NCI-H1694 (cell line): ENCODE data around the gene TGOLN2.
"Not testable (repeated sequence)": the region's sequence is repeated elsewhere in the genome, so short reads cannot be mapped to it uniquely, and the experiment has no call there.

Experiments used
- DNase-seq: peaks from one replicate; lab custom pipeline; 2025; lab: John Stamatoyannopoulos, UW

TGOLN2 gene

GRCh38 chr2:85327822-85328617, at the start of gene TGOLN2:
TGOLN2 (minus strand) TSS chr2:85327989; CDS start chr2:85327962, 27 bp downstream.
- DNase-seq = peak; percentile 89

GRCh38 chr2:85377083-85377482, 49.3 kb upstream of the TGOLN2 start:
- DNase-seq = no peak

- no peak for DNase-seq
These were observed 48.7 kb upstream of the TGOLN2 start for GRCh38 chr2:85376291-85377065.

GRCh38 chr2:85371045-85371444, 43.3 kb upstream of the TGOLN2 start:
- DNase-seq = no peak

- DNase-seq = no peak
These were observed 41.7 kb upstream of the TGOLN2 start for GRCh38 chr2:85369500-85369899.

GRCh38 chr2:85368921-85369320, 41.1 kb upstream of the TGOLN2 start:
- no peak for DNase-seq

- DNase-seq = no peak
These were observed 39.4 kb upstream of the TGOLN2 start for GRCh38 chr2:85367180-85367579.

GRCh38 chr2:85362653-85363387, 35.0 kb upstream of the TGOLN2 start:
- DNase-seq = not testable (repeated sequence)

- no peak for DNase-seq
These were observed 29.9 kb upstream of the TGOLN2 start for GRCh38 chr2:85357736-85358135.

GRCh38 chr2:85356186-85356585, 28.4 kb upstream of the TGOLN2 start:
- DNase-seq = no peak

- no peak for DNase-seq
These were observed 27.7 kb upstream of the TGOLN2 start for GRCh38 chr2:85355521-85355920.

GRCh38 chr2:85355073-85355410, 27.3 kb upstream of the TGOLN2 start:
- DNase-seq = no peak

- DNase-seq = peak; percentile 99
These were observed 26.7 kb upstream of the TGOLN2 start, which contains the start of the genes ELMOD3 and RETSAT for GRCh38 chr2:85354286-85355072. ELMOD3 (plus strand) TSS chr2:85354769; CDS start chr2:85357199, 2,430 bp downstream. RETSAT (minus strand) TSS chr2:85354528; CDS start chr2:85354507, 21 bp downstream.

- no peak for DNase-seq
These were observed 26.1 kb upstream of the TGOLN2 start for GRCh38 chr2:85353876-85354285.

GRCh38 chr2:85347599-85347998, 19.8 kb upstream of the TGOLN2 start:
- no peak for DNase-seq

GRCh38 chr2:85344356-85344954, 16.7 kb upstream of the TGOLN2 start:
- no peak for DNase-seq

GRCh38 chr2:85343207-85343895, 15.6 kb upstream of the TGOLN2 start:
- DNase-seq = not testable (repeated sequence)

GRCh38 chr2:85342156-85342555, 14.4 kb upstream of the TGOLN2 start:
- DNase-seq = no peak

- DNase-seq = no peak
These were observed 13.7 kb upstream of the TGOLN2 start for GRCh38 chr2:85341269-85342029.
